ENCODE measurements around the gene ADGRV1.

The ADGRV1 gene

DNA sequence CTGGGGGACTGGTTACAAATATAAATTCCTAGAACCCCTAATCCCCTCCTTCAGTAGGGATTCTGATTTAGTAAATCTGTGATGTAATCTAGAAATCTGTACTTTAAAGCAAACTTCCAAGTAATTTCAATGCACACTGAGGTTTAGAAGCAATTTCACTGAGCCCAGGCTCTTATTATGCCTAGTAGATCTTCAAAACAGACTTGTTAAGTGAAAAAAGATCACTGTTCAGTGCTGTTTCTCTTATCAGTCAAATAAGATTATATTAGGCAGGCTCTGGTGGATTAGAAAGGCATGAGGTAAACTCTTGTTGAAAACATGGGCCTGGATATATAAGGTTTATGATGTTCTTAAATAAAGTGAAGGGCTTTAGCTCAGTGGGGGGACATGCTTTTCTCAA, 293.9 kb downstream of the ADGRV1 start:
- Mint-ChIP-seq H3K36me3 (no peaks in the 10 kb centered on the region), H3K27me3 (no peaks in the 10 kb centered on the region), H3K4me3 (no peak overlapping the region), H3K9me3 (ENCODE audit: low read depth) (no peaks in the 10 kb centered on the region), H3K27ac (no peak overlapping the region), H3K4me1 (ENCODE audit: low read depth) (no peaks in the 10 kb centered on the region)

DNA sequence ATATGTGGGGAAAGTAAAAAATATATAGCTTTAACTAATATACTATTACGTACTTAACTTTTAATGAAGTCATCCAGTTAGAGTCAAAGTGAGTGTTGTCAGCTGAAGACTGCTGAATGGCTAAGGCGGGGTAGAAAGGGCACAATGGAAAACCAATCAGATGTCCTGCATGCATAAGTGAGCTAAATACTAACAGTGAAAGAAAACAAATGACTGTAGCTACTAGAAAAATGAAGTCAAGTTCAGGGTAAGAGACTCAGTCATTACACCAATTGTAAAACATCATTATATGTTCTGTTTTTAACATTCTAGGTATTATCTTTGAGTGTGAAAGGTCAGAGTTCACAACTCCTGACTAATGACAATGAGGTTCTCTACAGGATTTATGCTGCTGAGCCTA, 295.2 kb downstream of the ADGRV1 start:
- no peaks in the 10 kb centered on the region for H3K9me3 Mint-ChIP-seq (ENCODE audit: low read depth)
- no peak overlapping the region for H3K27ac Mint-ChIP-seq
- H3K27me3 Mint-ChIP-seq = no peaks in the 10 kb centered on the region
- H3K4me1 Mint-ChIP-seq (ENCODE audit: low read depth) = no peaks in the 10 kb centered on the region
- no peaks in the 10 kb centered on the region for H3K36me3 Mint-ChIP-seq
- no peak overlapping the region for H3K4me3 Mint-ChIP-seq

DNA sequence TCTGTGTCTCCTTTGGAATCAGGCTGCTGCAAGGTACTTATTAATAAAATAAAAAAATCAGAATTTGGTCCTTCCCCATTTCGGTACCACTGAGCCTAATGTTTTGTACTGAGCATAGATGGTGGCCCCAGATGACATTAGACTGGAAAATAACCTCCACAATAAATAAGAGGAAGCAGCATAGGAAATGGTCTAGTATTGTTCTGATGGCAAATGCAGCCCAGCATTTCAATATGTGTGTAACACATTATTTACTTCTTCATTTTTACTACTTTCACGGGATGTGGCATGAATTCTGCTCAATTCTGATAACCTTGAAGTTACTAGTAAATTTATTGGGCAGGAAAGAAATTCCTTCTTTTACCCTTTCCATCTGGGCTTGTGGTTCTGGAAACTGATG, 295.6 kb downstream of the ADGRV1 start:
- Mint-ChIP-seq H3K36me3 (no peaks in the 10 kb centered on the region), H3K4me1 (ENCODE audit: low read depth) (no peaks in the 10 kb centered on the region), H3K27ac (no peak overlapping the region), H3K27me3 (no peaks in the 10 kb centered on the region), H3K4me3 (no peak overlapping the region), H3K9me3 (ENCODE audit: low read depth) (no peaks in the 10 kb centered on the region)

DNA sequence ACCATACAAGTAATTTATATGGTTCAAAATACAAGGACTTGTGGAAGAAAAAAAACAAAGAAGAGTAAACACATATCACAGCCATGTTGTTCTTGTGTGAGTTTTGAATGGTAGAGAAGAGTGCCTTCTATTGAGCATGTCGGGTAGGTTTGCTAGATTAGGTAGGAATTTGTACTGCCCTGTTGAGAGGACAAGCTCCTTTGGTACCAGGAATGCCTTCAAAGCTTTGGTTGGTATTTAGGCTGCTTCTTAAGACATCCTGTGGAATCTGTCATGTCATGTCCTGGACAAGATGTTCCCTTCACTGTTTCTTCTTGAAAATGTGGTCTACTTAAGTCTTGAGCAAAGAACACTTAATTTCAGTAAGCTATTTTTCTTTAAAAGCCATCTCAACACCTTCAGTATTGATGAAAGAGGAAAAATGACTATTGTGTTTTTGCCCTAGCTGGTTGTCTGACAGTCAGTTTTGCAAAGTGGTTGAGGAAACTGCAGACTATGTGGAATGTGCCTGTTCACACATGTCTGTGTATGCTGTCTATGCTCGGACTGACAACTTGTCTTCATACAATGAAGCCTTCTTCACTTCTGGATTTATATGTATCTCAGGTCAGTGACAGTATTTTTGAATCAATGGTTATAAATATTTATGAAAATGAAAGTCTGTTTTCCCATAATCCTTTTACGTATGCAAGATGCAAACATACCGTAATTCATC, 296.9 kb downstream of the ADGRV1 start:
- Mint-ChIP-seq H3K36me3 (no peaks in the 10 kb centered on the region), H3K4me3 (no peak overlapping the region), H3K9me3 (ENCODE audit: low read depth) (no peaks in the 10 kb centered on the region), H3K27ac (no peak overlapping the region), H3K4me1 (ENCODE audit: low read depth) (no peaks in the 10 kb centered on the region), H3K27me3 (no peaks in the 10 kb centered on the region)

DNA sequence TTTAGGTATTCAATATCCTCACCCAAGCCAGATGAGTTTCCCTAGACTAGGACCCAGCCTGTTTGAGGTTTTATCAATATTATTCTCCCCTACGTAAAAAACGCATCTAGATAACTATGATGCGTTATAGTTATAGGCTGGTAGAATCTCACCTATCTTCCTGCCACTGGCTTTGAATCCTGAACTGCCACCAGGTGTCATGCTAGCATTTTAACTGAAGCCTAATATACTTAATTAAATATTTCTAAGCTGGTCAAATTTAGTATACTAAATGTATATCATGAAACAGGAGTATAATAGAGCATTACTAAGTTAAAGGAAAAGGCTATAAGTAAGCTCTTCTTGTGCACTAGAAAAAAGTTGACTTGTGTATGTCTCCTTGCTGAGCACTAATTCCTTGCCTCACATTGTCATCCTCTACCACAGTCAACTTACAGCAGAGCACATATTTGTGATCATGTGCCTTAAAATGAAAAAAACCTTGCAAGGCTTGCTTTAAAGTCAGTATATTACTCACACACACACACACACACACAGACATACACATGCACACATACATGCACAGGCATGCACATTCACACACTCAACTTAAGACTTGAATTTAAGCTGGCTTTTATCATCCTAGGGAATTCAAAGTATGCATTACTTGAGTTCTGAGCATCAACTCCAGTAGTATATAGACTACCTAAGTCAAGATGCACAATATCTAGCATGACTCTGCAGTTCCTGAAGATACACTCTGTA, 303.4 kb downstream of the ADGRV1 start:
- Mint-ChIP-seq H3K36me3 (no peaks in the 10 kb centered on the region), H3K27me3 (no peaks in the 10 kb centered on the region), H3K27ac (no peak overlapping the region), H3K4me3 (no peak overlapping the region), H3K9me3 (ENCODE audit: low read depth) (no peaks in the 10 kb centered on the region), H3K4me1 (ENCODE audit: low read depth) (peaks cover 3% of the 10 kb centered on the region)

DNA sequence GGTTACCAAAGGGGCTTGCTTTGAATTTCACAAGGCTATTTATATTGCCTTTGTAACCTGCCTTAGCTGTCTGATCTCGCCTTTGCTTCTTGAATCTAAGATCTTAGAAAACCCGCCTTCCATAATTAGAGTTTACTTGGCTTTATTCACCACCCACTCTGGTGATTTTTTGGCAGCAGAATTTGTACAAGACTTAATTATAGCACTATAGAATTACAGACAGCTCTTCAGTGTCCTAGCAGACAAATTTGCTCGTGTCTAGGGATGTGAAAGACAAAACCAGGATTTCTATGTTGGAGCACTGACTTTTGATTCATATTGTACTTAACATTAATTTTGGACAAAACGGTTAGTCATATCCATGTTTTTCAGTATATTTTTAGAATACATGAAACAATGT, 306.6 kb downstream of the ADGRV1 start:
- no peaks in the 10 kb centered on the region for H3K27me3 Mint-ChIP-seq
- no peaks in the 10 kb centered on the region for H3K36me3 Mint-ChIP-seq
- no peaks in the 10 kb centered on the region for H3K9me3 Mint-ChIP-seq (ENCODE audit: low read depth)
- no peak overlapping the region for H3K27ac Mint-ChIP-seq
- H3K4me3 Mint-ChIP-seq = no peak overlapping the region
- peaks cover 8% of the 10 kb centered on the region for H3K4me1 Mint-ChIP-seq (ENCODE audit: low read depth)

DNA sequence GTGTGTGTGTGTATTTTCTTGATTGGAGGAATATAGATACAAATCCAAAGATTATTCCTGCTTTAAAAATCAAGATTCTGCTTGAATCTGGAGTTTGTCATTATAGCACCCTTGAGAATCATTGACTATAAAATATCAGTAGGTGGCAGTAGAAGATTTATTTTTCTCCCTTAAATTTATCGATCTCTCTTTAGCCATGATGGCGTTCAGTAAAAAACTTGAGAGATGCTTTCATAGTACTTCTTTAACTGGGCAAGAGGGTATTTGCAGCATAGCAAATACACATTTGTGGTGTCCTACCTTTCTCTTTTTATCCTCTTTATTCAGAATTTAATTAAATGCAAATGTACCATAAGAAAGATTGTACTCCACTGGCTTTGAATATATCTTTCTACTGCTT, 307.7 kb downstream of the ADGRV1 start:
- Mint-ChIP-seq H3K9me3 (ENCODE audit: low read depth) (no peaks in the 10 kb centered on the region), H3K27ac (no peak overlapping the region), H3K36me3 (no peaks in the 10 kb centered on the region)

DNA sequence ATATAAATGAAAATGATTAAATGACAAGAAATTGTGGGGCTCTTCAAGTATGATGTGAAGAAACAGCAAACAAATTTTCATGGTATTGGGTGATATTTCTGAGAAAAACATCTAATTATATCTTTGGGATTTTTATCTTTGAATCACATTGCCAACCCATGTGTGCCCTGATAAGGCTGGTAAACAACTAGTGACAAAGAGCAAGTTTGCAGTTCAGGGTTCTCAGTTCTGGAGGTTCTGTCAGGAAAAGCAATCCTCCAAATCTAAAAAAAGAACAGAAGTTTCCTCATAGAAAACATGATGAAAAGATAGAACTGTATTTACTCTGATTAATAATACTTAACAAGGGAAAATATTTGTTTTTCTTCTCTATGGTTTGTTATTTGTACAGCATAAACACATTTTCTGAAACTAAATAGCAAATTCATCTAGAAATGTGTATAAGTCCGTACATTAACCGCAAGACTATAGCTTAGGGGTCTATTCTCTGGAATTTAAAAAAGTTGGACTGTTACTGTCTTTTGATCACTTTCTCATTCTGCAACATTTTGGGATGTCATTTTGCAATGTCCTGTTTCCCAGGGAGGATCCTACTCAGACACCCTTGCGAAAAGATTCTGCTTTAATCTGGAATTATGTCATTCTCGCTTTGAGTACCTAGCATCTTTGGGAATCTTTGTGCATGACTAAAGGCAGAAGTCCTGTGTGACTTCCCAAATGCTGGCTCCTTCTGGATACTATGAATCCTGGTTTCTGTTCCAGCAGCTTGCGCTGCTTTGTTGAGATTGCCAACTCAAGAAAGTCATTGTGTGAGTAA, 308.5 kb downstream of the ADGRV1 start:
- Mint-ChIP-seq H3K27me3 (no peaks in the 10 kb centered on the region), H3K4me3 (no peak overlapping the region), H3K36me3 (no peaks in the 10 kb centered on the region), H3K27ac (no peak overlapping the region), H3K4me1 (ENCODE audit: low read depth) (peaks cover 23% of the 10 kb centered on the region), H3K9me3 (ENCODE audit: low read depth) (no peaks in the 10 kb centered on the region)

More for the DNA sequence above, 307.7 kb downstream of the ADGRV1 start:
- Mint-ChIP-seq H3K4me3 (no peak overlapping the region), H3K4me1 (ENCODE audit: low read depth) (peaks cover 17% of the 10 kb centered on the region), H3K27me3 (no peaks in the 10 kb centered on the region)

DNA sequence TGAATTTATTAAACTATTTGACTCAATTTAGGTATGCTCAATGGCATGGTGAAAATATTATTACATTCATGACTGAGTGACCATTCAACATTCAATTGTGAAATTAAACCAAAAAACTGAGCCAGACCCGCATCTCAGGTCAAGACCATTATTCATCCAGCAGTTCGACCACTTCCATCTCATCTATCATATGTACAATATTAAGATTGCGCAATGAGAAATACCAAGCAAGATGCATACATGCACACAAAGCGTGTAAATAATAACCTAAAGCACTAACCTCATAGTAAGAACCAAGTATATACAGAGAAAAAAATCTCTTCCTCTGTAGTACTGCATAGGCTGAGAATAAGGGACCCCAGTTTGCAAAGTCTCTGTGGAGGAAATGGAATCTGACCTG, 310.2 kb downstream of the ADGRV1 start:
- H3K27me3 Mint-ChIP-seq = no peaks in the 10 kb centered on the region
- no peaks in the 10 kb centered on the region for H3K9me3 Mint-ChIP-seq (ENCODE audit: low read depth)
- no peaks in the 10 kb centered on the region for H3K36me3 Mint-ChIP-seq
- no peak overlapping the region for H3K27ac Mint-ChIP-seq
- H3K4me1 Mint-ChIP-seq (ENCODE audit: low read depth) = peaks cover 37% of the 10 kb centered on the region
- H3K4me3 Mint-ChIP-seq = no peak overlapping the region

DNA sequence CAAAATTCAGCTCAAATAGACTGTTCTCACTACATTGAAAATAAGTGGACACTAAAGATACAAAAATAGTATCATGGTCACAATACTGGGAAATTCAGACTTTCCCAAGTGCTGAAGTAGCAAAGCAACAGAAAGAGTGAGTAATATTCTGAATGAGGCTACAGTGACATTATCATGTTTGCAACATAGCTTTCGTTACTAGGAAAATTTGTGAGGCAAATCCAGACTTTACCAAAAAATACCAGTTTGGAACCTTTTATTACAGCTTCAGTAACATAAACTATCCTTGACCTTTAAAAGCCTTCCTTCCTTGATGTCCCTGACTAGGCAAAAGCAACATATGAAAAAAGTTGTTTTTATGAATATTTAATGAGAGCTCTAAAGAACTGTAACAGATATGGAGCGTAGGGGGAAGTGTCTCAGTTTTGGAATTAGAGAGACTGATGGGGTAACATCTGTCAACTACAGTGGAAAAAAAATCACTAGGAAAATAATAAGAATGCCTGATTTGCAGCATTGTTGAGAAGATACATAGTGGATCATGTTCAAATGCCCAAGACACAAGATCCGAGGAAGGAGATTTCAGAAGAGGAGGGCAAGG, 312.9 kb downstream of the ADGRV1 start:
- peaks cover 44% of the 10 kb centered on the region for H3K4me1 Mint-ChIP-seq (ENCODE audit: low read depth)
- H3K27ac Mint-ChIP-seq = peak overlapping the region; percentile 75
- no peaks in the 10 kb centered on the region for H3K27me3 Mint-ChIP-seq
- H3K9me3 Mint-ChIP-seq (ENCODE audit: low read depth) = no peaks in the 10 kb centered on the region
- no peaks in the 10 kb centered on the region for H3K36me3 Mint-ChIP-seq
- no peak overlapping the region for H3K4me3 Mint-ChIP-seq

DNA sequence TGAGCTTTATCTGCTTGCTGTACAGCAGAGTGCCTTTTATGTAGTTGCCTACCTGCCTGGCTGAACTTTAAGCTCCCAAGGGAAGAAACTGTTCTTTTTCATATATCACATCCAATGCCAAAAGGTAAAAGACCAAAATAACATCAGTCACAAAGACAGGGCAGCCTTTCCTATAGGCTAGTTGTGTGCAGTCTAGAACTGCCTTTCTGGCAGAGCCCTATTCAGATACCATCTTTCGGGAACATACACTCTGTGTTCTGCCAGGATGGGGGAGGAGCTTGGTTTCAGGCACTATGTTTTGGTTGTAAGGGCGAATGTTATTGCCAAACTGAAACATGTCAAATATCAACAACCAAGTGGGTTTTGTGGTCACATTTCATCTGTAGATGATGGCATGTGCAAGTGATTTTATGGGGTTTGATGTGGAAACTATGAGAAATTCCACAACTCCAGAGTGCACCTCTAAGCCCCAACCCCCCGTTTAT, 314.5 kb downstream of the ADGRV1 start:
- Mint-ChIP-seq H3K9me3 (ENCODE audit: low read depth) (no peaks in the 10 kb centered on the region), H3K27me3 (no peaks in the 10 kb centered on the region), H3K4me3 (peak overlapping the region; percentile 12), H3K27ac (peak overlapping the region; percentile 67), H3K4me1 (ENCODE audit: low read depth) (peaks cover 44% of the 10 kb centered on the region), H3K36me3 (no peaks in the 10 kb centered on the region)

DNA sequence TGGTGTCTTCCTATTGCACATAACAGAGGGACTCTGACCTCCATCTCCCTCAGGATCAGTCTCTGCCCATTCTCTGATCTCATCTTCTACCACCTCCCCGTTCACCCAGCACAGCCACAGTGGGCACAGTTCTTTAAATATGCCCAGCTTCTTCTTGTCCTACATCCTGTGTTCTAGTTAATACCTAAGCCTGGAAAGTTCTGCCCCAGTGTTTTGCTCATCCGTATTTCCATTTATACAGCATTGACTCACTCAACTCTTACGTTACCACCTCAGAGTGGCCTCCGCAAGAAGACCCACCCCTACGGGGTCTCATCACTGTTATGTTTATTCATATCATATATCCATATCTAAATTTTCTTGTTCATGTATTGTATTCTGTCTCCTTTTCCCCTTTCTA, 315.5 kb downstream of the ADGRV1 start:
- H3K27ac Mint-ChIP-seq = no peak overlapping the region
- peak overlapping the region; percentile 18 for H3K4me3 Mint-ChIP-seq
- peaks cover 44% of the 10 kb centered on the region for H3K4me1 Mint-ChIP-seq (ENCODE audit: low read depth)
- H3K36me3 Mint-ChIP-seq = no peaks in the 10 kb centered on the region
- H3K27me3 Mint-ChIP-seq = no peaks in the 10 kb centered on the region
- no peaks in the 10 kb centered on the region for H3K9me3 Mint-ChIP-seq (ENCODE audit: low read depth)

DNA sequence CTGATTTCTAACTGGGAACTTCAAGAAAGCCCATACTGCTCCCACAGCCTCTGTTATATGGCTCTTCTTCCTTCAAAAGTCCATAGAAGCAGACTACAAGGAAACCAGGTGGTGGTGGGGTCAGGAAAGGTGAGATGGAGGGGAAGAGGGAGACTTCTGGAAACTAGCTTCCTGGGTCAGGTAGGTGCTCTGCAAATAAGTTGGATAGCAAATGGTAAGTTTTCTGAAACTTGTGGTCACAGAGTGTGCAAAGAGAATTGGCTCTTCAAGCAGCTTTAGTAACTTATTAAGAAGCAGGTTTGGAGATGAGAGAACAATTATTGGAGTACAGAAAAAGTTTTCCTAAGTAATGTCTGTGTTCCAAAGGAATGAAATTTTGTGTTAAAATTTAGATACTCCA, 316.9 kb downstream of the ADGRV1 start:
- Mint-ChIP-seq H3K27ac (no peak overlapping the region), H3K9me3 (ENCODE audit: low read depth) (no peaks in the 10 kb centered on the region), H3K4me3 (no peak overlapping the region), H3K4me1 (ENCODE audit: low read depth) (peaks cover 36% of the 10 kb centered on the region), H3K27me3 (peaks cover 4% of the 10 kb centered on the region), H3K36me3 (no peaks in the 10 kb centered on the region)

DNA sequence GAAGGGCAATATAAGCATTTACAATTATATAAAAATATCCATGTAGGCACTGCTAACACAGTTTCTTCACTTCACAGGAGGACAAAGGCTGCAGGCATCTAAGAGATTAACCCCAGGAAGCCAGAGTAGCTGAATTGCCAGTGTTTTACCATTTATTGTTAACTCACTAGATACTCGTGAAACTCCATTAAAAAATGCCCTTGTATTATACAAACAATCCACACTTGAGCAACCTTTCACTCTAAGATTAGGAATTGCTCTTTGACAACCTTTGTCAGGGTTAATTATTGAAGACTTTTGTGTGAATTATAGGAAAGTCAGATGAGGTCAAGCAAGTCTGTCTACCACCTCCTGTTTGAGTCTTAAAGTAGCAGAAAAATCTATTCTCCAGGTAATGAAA, 317.8 kb downstream of the ADGRV1 start:
- Mint-ChIP-seq H3K36me3 (no peaks in the 10 kb centered on the region), H3K9me3 (ENCODE audit: low read depth) (no peaks in the 10 kb centered on the region), H3K4me1 (ENCODE audit: low read depth) (peaks cover 29% of the 10 kb centered on the region), H3K27me3 (peaks cover 6% of the 10 kb centered on the region), H3K27ac (no peak overlapping the region), H3K4me3 (no peak overlapping the region)

DNA sequence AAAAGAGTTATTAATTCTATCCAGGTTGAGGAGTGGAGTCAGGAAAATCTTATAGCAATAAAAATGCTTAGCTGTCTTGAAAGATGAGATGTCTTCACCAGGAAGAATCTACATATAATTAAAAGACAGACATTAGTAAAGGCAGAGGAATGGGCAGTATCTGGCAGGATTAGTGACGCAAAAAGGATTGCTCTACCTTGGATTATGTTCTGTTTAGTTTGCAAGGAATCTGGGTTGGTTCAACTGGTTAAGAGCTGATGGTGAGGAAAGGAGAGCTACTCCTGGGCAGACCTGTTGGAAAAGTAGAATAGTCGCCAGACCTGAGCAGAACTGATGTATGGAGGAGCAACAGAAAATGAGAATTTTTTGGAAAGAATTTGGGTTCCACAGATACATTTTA, 318.5 kb downstream of the ADGRV1 start:
- peaks cover 7% of the 10 kb centered on the region for H3K27me3 Mint-ChIP-seq
- H3K36me3 Mint-ChIP-seq = no peaks in the 10 kb centered on the region
- no peak overlapping the region for H3K4me3 Mint-ChIP-seq
- H3K4me1 Mint-ChIP-seq (ENCODE audit: low read depth) = peaks cover 24% of the 10 kb centered on the region
- no peak overlapping the region for H3K27ac Mint-ChIP-seq
- no peaks in the 10 kb centered on the region for H3K9me3 Mint-ChIP-seq (ENCODE audit: low read depth)
